Activated T-cell treated with anti-CD3 and anti-CD28 coated beads, Interleukin-2, amount 50 U/mL, for 24 hours (primary cell): Measurements from ENCODE around the gene HMX2.
"Not testable (repeated sequence)": the region's sequence is repeated elsewhere in the genome, so short reads cannot be mapped to it uniquely, and the experiment has no call there.

Source experiments
- DNase-seq: peaks from one replicate; pipeline ENCODE4 v3.0.0-alpha.2; 2020
- H3K27ac Mint-ChIP-seq: 2 replicates; pipeline ENCODE4 v1.8.0; 2020; ENCODE audit warnings: mild to moderate bottlenecking, mixed read lengths
- H3K27me3 Mint-ChIP-seq: 2 replicates; pipeline ENCODE4 v1.8.0; 2020; ENCODE audit warnings: mixed read lengths
- H3K36me3 Mint-ChIP-seq: 2 replicates; pipeline ENCODE4 v1.8.0; 2020; ENCODE audit warnings: low read depth, mixed read lengths
- H3K4me1 Mint-ChIP-seq: 2 replicates; pipeline ENCODE4 v1.8.0; 2020; ENCODE audit warnings: low read depth, mixed read lengths
- H3K4me3 Mint-ChIP-seq: 2 replicates; pipeline ENCODE4 v1.8.0; 2020; ENCODE audit warnings: mild to moderate bottlenecking, moderate library complexity, mixed read lengths
- H3K9me3 Mint-ChIP-seq: 2 replicates; pipeline ENCODE4 v1.8.0; 2020; ENCODE audit warnings: mixed read lengths

HMX2 gene

DNA sequence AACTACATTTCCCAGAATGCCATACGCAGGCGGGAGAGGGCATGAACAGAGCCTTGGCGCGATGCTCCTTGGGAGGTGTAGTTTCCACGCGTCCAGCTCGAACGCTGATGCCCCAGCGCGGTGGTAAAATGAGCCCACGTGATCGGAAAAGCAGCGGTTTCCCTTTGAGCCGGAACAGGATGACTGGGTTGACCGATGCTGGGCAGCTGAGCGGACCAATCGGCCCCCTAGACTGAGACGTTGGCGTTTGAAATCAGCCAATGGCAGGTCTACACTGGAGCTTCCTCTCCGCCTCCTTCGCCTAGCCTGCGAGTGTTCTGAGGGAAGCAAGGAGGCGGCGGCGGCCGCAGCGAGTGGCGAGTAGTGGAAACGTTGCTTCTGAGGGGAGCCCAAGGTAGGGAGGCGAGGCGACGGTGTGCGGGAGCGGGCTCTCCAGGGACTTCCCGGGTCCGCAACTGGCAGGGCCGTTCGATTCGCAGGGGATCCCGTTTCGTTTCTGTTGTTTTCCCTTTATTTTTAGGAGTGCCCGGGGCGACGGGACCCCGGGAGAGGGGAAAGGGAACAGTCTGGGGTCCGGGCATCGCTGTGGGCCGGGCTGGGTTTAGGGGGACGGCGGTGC, 6.3 kb downstream of the HMX2 start, which contains the start of gene BUB3:
Gene BUB3 (plus strand): TSS at position 311 of the 619 bp plus-strand sequence. CDS start 516 bp downstream, outside the sequence.
- H3K36me3 Mint-ChIP-seq = peaks cover 50% of the 10 kb centered on the region
- peaks cover 76% of the 10 kb centered on the region for H3K4me1 Mint-ChIP-seq
- H3K27ac Mint-ChIP-seq = peak within 1 kb of the TSS; percentile 100
- H3K27me3 Mint-ChIP-seq = peaks cover 30% of the 10 kb centered on the region
- peak; percentile 91 for DNase-seq
- H3K4me3 Mint-ChIP-seq = peak within 1 kb of the TSS; percentile 99
- H3K9me3 Mint-ChIP-seq = no peaks in the 10 kb centered on the region

DNA sequence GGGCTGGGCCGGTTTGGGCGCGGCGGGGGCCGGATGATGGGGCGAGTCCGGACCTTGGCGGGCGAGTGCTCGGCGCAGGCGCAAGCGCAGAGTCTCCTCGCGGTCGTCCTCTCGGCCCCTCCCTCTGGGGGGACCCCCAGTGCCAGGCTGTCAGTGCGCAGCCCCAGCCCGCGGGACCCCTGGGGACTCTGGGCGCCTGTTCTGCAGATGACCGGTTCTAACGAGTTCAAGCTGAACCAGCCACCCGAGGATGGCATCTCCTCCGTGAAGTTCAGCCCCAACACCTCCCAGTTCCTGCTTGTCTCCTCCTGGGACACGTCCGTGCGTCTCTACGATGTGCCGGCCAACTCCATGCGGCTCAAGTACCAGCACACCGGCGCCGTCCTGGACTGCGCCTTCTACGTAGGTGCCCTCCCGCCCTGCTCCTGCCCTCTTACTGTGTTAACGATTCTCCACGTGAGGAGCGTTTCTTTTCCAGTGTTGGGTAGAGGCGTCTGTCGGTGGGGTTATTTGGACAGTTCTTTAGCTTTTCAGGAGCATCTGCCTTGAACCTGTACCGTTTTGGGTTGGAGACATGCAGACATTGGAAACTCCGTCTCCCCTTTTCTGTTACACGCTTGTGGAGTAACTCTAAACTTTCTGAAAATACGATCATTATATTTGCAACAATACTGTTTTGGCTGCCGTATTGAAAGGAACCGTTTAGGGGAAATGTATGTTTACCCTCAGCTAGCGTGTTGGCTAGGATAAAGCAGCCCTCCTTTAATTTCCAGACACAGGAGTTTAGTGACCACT, 7.0 kb downstream of the HMX2 start:
- Mint-ChIP-seq H3K9me3 (no peaks in the 10 kb centered on the region), H3K4me1 (peaks cover 79% of the 10 kb centered on the region), H3K27me3 (peaks cover 26% of the 10 kb centered on the region), H3K36me3 (peaks cover 57% of the 10 kb centered on the region), H3K27ac (peak overlapping the region; percentile 100), H3K4me3 (peak overlapping the region; percentile 99)
- peak; percentile 73 for DNase-seq

DNA sequence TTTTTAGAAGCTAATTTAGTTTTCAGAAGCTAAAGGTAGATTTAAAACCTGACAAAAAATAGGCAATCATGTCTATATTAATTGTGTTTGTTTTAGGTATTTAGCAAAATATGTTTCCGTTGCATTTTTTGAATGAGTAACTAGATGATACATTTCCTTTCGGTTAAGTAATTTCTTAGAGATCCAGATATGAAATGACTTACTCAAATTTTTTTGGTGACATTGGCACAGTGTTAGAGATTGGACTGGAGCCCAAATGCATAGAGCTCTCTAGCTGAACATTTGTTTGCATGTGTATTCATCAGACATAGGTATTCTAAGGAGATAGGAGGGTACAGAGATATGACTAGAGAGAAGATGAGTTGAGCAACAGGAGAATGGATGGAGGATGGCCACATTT, 8.1 kb downstream of the HMX2 start:
- peaks cover 79% of the 10 kb centered on the region for H3K4me1 Mint-ChIP-seq
- H3K36me3 Mint-ChIP-seq = peaks cover 68% of the 10 kb centered on the region
- H3K9me3 Mint-ChIP-seq = no peaks in the 10 kb centered on the region
- peaks cover 14% of the 10 kb centered on the region for H3K27me3 Mint-ChIP-seq
- DNase-seq = no peak
- H3K4me3 Mint-ChIP-seq = peak overlapping the region; percentile 99
- H3K27ac Mint-ChIP-seq = peak overlapping the region; percentile 63

DNA sequence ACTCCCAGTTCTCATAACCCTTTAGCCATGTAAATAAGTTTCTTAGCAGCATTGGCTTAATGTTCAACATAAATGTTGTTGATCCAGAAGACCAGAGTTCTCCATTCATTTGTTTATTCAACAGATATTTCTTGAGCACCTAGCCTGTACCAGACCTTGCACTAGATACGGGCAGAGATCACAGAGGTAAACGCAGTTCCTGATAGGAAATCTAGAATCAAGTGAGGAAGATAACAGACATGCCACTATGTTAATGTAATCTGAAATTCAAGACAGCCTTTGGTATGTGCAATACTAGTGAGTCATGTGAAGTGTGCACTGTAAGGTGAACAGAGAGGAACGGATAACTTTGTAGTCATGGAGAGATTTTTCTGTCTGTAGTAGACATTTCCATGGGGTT, 9.3 kb downstream of the HMX2 start:
- Mint-ChIP-seq H3K27me3 (peaks cover 5% of the 10 kb centered on the region), H3K27ac (peak overlapping the region; percentile 63), H3K4me3 (peak overlapping the region; percentile 99), H3K9me3 (no peaks in the 10 kb centered on the region), H3K36me3 (peaks cover 80% of the 10 kb centered on the region), H3K4me1 (peaks cover 77% of the 10 kb centered on the region)
- no peak for DNase-seq

DNA sequence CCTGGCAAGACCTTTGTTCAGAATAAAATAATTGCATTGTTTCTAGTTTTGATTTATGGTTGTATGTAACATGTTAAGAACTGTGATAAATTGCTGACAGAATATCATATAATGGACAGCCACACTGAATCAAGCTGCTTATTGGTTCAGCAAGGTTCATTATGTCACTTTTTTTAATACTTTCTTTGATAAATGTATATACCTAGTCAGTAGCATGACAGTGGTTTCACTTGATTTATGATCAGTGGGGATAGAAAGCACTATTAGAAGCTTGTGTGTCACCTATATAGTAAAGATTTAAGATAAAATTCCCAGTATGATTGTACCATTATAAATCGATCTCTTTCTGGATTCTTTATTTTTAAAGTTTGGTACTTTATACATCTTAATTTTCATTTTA, 10.7 kb downstream of the HMX2 start:
- Mint-ChIP-seq H3K36me3 (peaks cover 95% of the 10 kb centered on the region), H3K4me3 (peak overlapping the region; percentile 99), H3K27me3 (no peaks in the 10 kb centered on the region), H3K27ac (peak overlapping the region; percentile 37), H3K4me1 (peaks cover 68% of the 10 kb centered on the region), H3K9me3 (no peaks in the 10 kb centered on the region)
- DNase-seq = no peak

DNA sequence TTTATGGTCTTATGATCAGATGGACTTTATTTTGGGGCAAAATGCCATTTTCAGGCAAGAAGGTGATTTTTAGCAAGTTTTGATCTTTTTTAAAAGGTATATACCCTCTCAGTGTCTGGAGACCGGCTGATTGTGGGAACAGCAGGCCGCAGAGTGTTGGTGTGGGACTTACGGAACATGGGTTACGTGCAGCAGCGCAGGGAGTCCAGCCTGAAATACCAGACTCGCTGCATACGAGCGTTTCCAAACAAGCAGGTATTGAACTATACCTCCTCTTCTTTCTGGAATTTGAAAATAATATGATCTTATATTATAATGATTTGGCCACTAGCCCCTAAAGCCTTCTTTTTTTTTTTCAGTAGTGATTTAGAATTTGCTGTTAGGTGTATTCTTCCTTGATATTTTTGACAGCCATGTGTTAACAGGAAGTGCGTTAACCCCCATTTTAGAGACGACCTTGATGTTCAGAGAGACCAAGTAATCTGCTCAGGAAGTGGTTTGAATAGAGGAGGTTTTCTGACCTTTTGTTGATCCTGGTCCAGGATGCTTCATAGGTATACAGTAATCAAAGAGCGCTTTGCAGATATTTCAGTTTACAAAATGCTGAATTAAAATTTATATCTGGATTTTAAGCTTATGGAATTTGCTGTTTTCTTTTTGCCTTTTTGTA, 12.5 kb downstream of the HMX2 start:
- no peak for DNase-seq
- Mint-ChIP-seq H3K4me1 (peaks cover 69% of the 10 kb centered on the region), H3K4me3 (peak overlapping the region; percentile 59), H3K36me3 (peaks cover 100% of the 10 kb centered on the region), H3K9me3 (no peaks in the 10 kb centered on the region), H3K27ac (peak overlapping the region; percentile 80), H3K27me3 (no peaks in the 10 kb centered on the region)

DNA sequence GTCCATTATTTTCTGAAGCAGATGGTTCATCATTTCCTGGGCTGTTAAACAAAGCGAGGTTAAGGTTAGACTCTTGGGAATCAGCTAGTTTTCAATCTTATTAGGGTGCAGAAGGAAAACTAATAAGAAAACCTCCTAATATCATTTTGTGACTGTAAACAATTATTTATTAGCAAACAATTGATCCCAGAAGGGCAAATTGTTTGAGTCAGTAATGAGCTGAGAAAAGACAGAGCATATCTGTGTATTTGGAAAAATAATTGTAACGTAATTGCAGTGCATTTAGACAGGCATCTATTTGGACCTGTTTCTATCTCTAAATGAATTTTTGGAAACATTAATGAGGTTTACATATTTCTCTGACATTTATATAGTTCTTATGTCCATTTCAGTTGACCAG, 16.4 kb downstream of the HMX2 start:
- Mint-ChIP-seq H3K36me3 (peaks cover 99% of the 10 kb centered on the region), H3K27ac (no peak overlapping the region), H3K4me3 (no peak overlapping the region), H3K9me3 (no peaks in the 10 kb centered on the region), H3K4me1 (peaks cover 40% of the 10 kb centered on the region), H3K27me3 (no peaks in the 10 kb centered on the region)
- no peak for DNase-seq

DNA sequence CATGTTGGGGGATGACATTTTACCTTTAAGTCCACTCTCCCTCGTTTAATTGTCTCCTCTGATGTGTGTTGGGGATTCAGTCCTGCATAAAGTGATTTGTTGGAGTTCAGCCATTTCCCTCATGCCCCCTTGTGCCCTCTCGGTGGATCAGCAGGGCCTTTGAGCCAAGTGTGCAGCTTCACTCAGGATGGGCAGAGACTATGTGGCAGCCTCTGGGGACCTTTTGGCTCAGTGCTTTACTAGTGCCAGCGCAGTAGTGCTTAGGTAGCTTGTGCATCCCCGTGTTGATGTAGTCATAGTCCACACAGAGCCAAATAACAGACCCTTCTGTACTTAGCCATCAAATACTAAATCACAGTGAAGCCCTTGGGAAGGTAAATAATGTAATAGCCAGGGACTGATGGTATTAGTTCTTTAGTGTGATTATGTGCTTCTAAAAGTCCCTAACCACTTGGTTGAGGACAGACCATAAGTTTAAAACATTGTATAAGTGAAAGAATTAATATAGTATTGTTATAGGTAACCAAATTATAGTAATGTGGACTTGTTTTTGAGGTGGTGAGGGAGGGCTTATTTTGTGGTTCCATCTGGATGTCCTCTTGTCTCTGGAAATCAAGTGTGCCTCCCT, 17.6 kb downstream of the HMX2 start:
- H3K4me1 Mint-ChIP-seq = peaks cover 27% of the 10 kb centered on the region
- no peaks in the 10 kb centered on the region for H3K9me3 Mint-ChIP-seq
- DNase-seq = no peak
- no peak overlapping the region for H3K27ac Mint-ChIP-seq
- no peak overlapping the region for H3K4me3 Mint-ChIP-seq
- H3K36me3 Mint-ChIP-seq = peaks cover 99% of the 10 kb centered on the region
- no peaks in the 10 kb centered on the region for H3K27me3 Mint-ChIP-seq

DNA sequence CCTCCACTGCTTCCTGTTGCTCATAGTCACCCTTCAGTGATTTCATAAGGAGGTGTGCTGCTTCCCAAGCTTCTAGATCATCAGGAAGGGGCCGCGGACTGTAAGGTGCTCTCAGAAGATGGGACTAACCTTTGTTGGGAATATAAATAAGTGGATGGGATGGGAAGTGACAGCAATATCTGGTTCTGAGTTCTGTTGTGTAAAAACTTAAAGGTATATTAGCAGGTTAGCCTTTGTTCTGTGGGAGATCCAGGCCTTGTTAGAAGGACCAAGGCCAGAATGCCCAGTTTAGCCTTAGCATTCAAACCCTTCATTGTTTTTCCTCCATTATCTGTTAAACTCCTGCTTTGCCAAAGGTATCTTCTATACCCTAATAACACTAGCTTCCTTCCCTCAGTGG, 18.7 kb downstream of the HMX2 start:
- H3K9me3 Mint-ChIP-seq = no peaks in the 10 kb centered on the region
- no peak for DNase-seq
- peaks cover 19% of the 10 kb centered on the region for H3K4me1 Mint-ChIP-seq
- H3K4me3 Mint-ChIP-seq = no peak overlapping the region
- H3K27me3 Mint-ChIP-seq = no peaks in the 10 kb centered on the region
- no peak overlapping the region for H3K27ac Mint-ChIP-seq
- peaks cover 98% of the 10 kb centered on the region for H3K36me3 Mint-ChIP-seq

DNA sequence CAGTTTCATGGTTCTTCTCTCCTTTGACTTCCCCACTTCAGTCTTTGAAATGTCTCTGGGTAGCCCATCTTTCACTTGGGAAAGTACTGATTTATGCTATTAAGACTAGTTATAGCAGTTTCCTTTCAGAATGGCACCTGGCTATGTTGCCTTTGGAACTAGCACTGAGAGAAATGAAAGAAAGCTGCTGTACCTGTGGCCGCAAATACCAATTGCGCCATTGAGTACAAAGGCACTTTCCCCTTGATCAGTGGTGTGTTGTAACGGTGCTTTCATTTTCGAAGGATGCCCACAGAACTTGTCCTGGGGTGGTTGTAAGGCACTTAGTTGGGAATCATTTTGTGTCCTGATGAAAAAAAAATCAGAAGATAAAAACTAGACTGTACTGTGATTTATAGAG, 23.0 kb downstream of the HMX2 start:
- Mint-ChIP-seq H3K4me3 (no peak overlapping the region), H3K27me3 (no peaks in the 10 kb centered on the region), H3K9me3 (no peaks in the 10 kb centered on the region), H3K36me3 (peaks cover 94% of the 10 kb centered on the region), H3K27ac (no peak overlapping the region), H3K4me1 (peaks cover 8% of the 10 kb centered on the region)
- no peak for DNase-seq

DNA sequence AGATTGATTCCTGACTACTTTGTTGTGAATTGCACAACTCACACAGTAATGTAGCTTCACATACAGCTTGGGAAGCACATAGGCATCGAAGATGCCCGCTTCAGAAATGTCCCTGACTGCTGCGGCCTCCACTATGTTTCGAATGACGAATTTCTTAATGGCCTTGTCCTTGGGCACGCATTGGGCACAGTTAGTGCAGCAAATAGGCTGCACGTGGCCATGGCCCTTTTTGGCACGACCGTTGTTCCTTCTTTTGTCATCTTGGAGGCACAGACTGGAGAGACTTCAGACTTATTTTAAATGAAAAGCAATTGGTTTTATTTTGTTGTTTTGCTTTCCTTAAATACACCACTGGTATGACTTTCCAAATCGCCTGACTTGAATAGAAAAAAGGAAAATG, 23.7 kb downstream of the HMX2 start:
- not testable (repeated sequence) for H3K27me3 Mint-ChIP-seq, H3K4me3 Mint-ChIP-seq, H3K9me3 Mint-ChIP-seq, H3K4me1 Mint-ChIP-seq, H3K27ac Mint-ChIP-seq, DNase-seq
- peaks cover 94% of the 10 kb centered on the region for H3K36me3 Mint-ChIP-seq

DNA sequence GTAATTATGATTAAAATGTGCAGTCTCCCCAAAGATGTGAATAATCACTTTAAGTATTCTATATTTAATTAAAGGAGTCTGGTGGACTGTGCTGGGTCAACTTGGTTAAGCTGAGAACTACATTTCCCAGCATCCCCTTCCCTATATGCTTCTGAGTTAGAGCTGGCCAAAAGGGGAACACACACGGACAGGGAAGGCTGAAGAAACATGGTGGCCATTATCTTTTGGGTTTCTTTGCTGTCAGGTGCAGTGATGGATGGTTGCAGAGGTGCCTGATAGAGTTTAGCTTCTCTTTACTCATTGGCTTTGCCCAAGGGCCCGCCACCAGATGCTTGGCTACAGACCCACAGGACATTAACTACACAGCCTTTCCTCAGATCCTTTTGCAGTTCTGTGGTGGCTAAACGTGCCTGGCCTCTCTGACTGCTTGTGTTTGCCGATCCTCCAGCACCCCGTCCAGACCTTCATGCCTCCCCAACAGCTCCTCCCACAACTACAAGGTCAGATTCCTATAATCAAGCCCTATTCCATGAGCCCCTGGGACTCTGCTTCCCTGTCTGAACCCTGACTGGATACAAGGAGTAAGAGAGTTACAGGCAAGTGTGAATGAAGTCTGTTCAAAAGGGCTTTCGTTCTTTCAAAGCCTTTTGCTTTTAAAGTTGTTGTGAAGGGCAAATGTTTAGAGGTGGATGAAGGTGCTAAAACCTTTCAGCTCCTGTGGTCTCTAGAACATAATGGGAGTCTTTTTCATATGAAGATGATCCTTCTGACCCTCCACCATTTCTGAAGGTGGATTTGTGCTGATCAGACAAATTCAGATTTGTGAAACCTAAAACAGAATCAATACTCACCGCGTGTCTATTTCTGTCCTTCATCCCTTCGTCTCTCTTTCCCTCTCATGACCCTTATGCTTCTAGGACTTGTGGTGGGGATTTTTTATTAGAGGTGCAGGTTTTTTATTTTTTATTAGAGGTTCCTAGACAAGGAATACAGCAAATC, 27.8 kb downstream of the HMX2 start:
- DNase-seq = no peak
- Mint-ChIP-seq H3K4me1 (peaks cover 5% of the 10 kb centered on the region), H3K9me3 (peaks cover 8% of the 10 kb centered on the region), H3K4me3 (no peak overlapping the region), H3K27me3 (no peaks in the 10 kb centered on the region), H3K36me3 (peaks cover 86% of the 10 kb centered on the region), H3K27ac (no peak overlapping the region)

DNA sequence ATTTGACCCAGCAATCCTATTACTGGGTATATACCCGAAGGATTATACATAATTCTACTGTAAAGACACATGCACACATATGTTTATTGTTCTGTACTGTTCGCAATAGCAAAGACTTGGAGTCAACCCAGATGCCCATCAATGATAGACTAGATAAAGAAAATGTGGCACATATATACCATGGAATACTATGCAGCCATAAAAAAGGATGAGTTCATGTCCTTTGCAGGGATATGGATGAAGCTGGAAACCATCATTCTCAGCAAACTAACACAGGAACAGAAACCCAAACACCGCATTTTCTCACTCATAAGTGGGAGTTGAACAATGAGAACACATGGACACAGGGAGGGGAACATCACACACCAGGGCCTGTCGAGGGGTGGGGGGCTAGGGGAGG, 30.5 kb downstream of the HMX2 start:
- peaks cover 72% of the 10 kb centered on the region for H3K36me3 Mint-ChIP-seq
- H3K27ac Mint-ChIP-seq = peak overlapping the region; percentile 8
- H3K4me3 Mint-ChIP-seq, H3K4me1 Mint-ChIP-seq, H3K27me3 Mint-ChIP-seq, DNase-seq: not testable (repeated sequence)
- peaks cover 11% of the 10 kb centered on the region for H3K9me3 Mint-ChIP-seq
